ENCODE results near the gene VPS52.
"Not testable (repeated sequence)": the region's sequence is repeated elsewhere in the genome, so short reads cannot be mapped to it uniquely, and the experiment has no call there.

The VPS52 gene

GRCh38 chr6:33250731-33251130, 20.9 kb downstream of the VPS52 start:
- DNase-seq (ENCODE audit: low spot score): no peak

GRCh38 chr6:33249732-33250630, 21.7 kb downstream of the VPS52 start:
- no peak for DNase-seq (ENCODE audit: low spot score)

GRCh38 chr6:33248932-33249731, 22.5 kb downstream of the VPS52 start:
- peak; percentile 70 for DNase-seq (ENCODE audit: low spot score)

- no peak for DNase-seq (ENCODE audit: low spot score)
Measured at GRCh38 chr6:33248643-33248931, 23.1 kb downstream of the VPS52 start.

GRCh38 chr6:33247977-33248642, 23.6 kb downstream of the VPS52 start:
- peak; percentile 28 for DNase-seq (ENCODE audit: low spot score)

GRCh38 chr6:33243476-33243875, 28.2 kb downstream of the VPS52 start:
- no peak for DNase-seq (ENCODE audit: low spot score)

GRCh38 chr6:33241968-33242367, 29.7 kb downstream of the VPS52 start:
- DNase-seq (ENCODE audit: low spot score): no peak

- DNase-seq (ENCODE audit: low spot score): no peak
Measured at GRCh38 chr6:33237741-33238140, 33.9 kb downstream of the VPS52 start.

- DNase-seq (ENCODE audit: low spot score): no peak
Measured at GRCh38 chr6:33236852-33237251, 34.8 kb downstream of the VPS52 start.

GRCh38 chr6:33236328-33236727, 35.3 kb downstream of the VPS52 start:
- no peak for DNase-seq (ENCODE audit: low spot score)

- no peak for DNase-seq (ENCODE audit: low spot score)
Measured at GRCh38 chr6:33235221-33235634, 36.4 kb downstream of the VPS52 start.

- not testable (repeated sequence) for DNase-seq (ENCODE audit: low spot score)
Measured at GRCh38 chr6:33226503-33227120, 45.1 kb downstream of the VPS52 start.

- no peak for DNase-seq (ENCODE audit: low spot score)
Measured at GRCh38 chr6:33217681-33218080, 54.0 kb downstream of the VPS52 start.

GRCh38 chr6:33217246-33217645, 54.4 kb downstream of the VPS52 start:
- DNase-seq (ENCODE audit: low spot score): no peak

- DNase-seq (ENCODE audit: low spot score): no peak
Measured at GRCh38 chr6:33216117-33216649, 55.5 kb downstream of the VPS52 start.

GRCh38 chr6:33215271-33216116, 56.2 kb downstream of the VPS52 start:
- DNase-seq (ENCODE audit: low spot score): no peak

- DNase-seq (ENCODE audit: low spot score): no peak
Measured at GRCh38 chr6:33213989-33214335, 57.7 kb downstream of the VPS52 start.

GRCh38 chr6:33213166-33213988, 58.3 kb downstream of the VPS52 start:
- DNase-seq (ENCODE audit: low spot score): no peak

GRCh38 chr6:33212857-33213165, 58.9 kb downstream of the VPS52 start:
- DNase-seq (ENCODE audit: low spot score): no peak

GRCh38 chr6:33211666-33212422, 59.8 kb downstream of the VPS52 start:
- no peak for DNase-seq (ENCODE audit: low spot score)

Data from HuH-7 (cell line).